GM21717 (cell line): ENCODE measurements around the gene HES5.

Experiments
- ATAC-seq: cut with Tn5 transposase; IDR thresholded peaks from one replicate; pipeline ENCODE4 v1.9.1; 2021; ENCODE audit warnings: mild to moderate bottlenecking, moderate library complexity; ENCODE audit not compliant: unreplicated experiment

The HES5 gene

DNA sequence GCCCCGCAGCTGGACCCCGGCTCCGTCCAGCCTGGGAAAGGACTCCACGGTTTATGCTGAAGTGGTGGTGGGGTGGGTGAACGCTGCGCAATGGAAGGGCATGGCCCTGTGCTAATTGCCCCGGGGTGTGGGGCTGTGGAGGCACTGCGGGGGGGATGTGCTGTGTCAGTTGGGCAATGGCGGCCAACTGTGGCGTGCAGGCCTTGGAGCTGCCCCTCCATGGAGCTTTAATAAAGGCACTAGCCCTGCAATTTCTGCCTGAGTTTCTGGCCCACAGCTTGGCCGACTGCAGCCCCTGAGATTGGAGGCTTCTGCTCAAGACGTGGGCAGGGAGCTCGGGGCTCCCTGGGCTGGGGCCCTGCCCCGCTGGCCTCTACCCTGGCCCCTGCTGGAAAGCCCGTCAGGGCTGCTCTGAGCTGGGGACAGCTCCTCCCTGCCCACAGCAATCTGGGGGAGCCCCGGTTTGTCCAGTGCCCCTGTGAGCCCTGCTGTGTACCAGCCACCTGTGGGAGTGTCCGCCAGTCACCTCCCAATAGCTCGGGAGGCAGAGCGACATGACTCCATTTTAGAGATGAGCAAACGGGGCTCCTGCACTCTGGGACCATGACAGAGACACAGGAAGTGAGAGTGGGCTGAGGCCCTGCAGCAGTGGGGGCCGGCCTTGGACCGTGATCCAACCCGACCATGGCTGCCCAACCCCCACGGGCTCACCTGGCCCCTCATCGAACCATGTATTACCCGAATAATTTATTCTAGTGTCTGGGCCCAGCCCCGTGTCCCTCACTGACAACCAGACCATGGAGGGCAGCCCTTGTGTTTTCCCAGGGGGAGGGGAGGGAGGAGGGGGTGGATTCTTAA is 17.4 kb upstream of the HES5 start:
- ATAC-seq = no peak

DNA sequence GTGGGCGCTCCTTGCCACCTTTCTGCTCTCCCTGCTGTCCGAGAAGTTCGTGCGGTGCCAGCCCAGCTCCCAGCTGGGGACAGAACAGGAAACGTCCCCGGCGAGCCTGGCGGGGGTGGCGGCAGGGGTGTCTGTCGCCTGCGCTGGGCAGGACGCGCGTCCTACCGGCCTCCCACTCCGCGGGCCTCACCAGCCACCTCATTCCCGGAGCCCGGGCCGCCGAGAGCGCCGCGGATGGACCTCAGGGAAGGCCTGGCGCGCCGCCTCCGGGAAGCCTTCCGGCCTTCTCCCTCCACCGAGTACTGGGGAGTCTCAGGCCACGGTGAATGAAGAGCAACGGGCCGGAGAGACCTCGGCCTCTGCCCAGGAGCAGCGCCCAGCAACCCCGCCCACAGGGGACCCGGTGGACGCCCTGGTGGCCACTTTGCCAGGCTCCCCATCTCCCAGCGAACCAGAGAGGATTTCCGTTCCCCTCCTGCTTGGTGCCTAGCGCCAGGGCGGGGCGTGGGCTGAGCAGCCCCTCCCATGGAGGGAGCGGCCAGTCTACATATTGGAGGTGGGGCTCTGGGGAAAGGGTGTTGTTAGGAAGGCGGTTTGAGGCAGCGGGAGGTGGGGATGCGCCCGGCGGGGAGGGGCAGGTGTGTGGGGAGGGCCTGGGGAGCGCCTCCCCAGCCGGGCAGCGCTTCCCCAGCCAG is 16.6 kb upstream of the HES5 start:
- ATAC-seq = peak; percentile 28

DNA sequence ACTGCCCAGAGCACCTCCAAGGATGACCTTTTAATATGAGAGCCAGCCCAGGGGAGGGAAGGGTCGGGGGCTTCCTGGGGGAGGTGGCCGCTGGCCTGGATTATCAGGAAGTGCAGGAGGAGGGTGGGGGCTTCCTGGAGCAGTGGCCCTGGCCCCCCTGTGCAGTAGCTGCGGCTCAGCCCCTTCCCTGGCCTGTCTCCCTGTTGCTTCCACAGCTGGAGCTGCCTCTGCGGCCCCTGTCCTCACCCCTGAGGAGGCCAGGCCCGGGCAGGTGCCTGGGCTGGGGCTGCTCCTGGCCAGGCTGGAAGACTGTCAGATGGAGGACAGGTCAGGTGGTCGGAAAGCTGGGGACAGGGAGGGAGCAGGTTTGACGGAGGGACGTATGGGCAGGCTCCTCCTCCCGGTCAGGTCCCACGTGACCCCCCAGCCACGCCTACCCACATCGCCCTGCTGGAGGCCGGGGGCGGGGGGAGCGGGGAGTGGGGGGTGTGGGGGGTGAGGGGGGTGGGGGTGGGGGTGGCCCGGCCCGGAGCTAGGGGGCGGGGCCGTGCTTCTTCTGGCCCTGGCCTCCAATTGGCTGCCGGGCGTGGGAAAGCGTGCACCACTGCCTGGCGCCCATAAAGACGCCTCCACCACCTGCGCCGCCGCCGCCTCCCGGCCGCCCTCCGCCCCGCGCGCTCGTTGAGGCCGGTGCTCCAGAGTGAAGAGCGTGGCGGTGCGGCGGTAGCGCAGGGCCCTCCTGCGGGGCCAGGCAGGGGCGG is 15.9 kb upstream of the HES5 start:
- peak; percentile 28 for ATAC-seq

GRCh38 chr1:2544875-2545640 is 15.0 kb upstream of the HES5 start:
- ATAC-seq = no peak

- ATAC-seq = no peak
These were observed 14.2 kb upstream of the HES5 start for GRCh38 chr1:2544093-2544874.

DNA sequence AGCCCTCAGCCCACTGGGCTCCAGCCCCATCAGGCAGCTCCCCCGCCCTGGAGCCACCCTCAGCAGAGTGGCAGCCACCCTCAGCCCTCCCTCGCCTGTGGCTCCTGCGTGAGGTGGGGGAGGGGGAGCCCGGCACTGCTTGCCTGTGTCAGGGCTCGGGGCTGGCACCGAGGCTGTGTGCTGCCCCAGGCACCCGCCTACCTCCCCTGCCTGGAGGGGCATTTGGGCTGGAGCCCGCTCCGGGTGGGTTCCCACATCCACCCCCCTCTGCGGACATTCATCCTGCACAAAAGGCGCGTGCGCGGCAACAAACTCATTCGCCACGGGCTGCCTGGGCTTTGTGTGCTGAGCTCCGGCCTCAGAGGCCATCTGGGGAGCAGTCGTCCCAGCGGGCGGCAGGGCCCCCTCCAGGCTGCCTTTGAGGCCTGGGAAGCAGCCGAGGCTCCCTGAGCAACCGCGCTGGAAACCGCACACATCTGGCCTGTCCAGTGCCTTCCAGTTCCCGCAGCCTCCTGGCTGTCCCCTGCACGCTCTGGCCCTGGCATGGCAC is 13.6 kb upstream of the HES5 start:
- ATAC-seq = no peak

DNA sequence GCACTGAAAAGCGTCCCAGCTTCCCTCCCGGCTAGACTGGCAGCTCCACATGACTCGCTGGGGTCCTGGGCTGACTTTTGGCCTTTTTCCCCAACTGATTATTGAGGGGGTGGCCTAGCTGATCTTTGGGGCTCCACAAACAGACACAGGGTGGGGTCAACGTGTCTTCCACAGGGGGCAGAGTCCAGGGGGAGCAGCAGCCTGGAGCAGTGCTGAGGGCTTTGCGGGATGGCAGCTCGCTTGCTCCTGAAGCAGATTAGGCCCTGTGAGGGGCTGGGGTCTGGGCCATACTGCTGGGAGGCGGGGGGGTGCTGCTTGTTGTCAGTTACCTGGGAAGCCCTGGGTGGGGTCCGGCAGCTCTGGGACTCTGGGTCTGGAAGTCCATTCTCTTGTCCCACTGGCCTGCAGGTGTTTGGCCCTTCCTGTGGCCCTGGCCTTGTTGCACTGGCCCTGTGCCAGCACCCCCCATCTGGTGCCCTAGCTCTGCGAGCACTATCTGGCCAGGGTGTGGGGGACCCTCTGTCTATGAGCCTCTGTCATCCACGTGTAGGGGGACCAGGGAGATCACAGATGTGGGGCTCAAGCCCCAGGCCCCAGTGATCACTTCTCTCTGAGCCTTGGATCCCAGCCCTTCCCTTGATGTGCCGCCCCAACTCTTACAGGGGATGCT is 12.3 kb upstream of the HES5 start:
- no peak for ATAC-seq

DNA sequence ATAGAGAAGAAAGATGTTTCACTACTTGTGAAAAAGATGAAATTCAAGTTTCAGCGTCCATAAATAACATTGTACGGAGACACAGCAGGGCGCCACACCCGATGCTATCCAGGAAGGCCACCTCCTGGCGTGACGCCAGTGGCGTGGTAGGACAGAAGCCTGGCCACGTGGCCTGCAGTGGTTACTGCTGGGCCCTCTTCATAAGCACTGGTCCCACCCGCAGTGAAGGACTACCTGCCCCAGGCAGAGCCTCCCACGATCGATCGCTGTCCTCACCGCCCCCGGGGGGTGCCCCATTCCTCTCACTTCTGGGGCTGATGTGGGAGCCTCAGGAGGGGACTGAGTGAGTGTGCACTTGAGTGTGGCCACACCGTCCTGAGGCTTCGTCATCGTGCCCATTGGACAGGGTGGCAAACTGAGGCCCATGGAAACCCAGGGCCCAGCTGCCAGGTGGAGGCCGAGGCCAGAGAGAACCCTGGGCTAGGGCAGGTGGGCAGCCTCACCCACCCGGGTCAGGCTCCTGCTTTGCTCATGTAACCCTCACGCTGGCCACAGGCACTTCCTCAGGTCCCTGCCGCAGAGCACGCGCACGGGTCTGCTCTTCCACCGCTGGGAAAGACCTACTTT is 11.7 kb upstream of the HES5 start:
- ATAC-seq = no peak

DNA sequence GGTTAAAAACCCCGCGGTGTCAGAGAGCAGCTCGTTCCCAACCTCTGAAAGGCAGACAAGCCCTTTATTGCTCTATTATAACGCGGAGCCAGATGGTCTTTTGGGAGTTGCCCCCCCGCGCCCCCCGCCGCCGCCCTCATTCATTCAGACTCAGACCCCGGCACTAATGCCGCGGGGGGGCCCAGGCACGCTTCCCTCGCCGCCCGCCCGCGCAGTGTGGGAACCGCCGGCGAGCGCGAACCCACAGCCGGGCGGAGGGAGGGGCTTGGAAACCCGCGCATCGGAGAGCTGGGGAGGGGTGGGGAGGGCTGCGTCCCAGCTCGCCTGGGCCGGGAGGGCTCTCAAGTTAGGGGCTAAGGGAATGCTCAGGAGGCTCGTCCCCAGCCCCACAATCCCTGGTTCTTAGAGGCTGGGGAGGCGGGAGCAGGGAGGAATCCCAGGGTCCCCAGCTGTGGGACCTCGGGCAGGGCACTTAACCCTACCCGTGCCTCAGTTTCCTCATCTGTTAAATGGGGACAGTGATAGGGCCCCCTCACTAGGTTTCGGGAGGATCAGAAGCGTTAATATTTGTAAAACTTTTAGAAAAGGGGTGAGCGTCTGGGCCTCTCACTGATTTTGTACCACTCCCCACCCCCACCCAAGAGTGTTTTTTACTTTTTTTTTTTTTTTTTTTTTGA is 10.9 kb upstream of the HES5 start:
- ATAC-seq = no peak

GRCh38 chr1:2539312-2539907 is 9.3 kb upstream of the HES5 start:
- no peak for ATAC-seq

- ATAC-seq = no peak
These were observed 8.8 kb upstream of the HES5 start for GRCh38 chr1:2538872-2539271.

DNA sequence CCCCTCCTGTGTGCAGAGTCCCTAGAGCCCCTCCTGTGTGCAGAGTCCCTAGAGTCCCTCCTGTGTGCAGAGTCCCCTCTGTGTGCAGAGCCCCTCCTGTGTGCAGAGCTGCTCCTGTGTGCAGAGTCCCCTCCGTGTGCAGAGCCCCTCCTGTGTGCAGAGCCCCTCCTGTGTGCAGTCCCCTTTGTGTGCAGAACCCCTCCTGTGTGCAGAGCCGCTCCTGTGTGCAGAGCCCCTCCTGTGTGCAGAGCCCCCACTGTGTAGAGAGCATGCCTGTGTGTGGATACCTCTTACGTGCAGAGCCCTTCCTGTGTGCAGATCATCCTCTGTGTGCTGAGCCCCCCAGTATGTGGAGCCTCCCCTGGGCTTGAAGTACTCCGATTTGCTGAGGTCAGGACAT is 8.3 kb upstream of the HES5 start:
- ATAC-seq = no peak

- ATAC-seq = no peak
These were observed 7.7 kb upstream of the HES5 start for GRCh38 chr1:2537784-2538115.

DNA sequence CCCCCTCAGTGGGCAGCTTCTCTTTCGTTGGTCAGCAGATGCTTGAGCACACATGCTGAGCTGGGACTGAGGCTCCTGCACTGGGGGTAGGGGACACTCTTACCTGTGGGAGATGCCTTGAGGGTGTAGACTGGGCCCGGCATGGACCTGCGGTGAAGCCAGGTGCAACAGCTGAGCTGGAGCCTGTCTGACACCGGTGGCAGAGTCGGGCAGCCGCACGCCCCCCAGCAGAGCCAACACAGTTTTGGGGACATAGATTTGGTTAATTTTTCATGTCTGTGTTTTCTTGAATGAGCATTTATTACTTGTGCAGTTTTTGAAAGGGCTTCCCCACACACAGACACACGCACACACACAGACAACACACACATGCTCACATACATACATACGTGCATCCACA is 5.9 kb upstream of the HES5 start:
- no peak for ATAC-seq

GRCh38 chr1:2535455-2535854 is 5.4 kb upstream of the HES5 start:
- ATAC-seq = no peak

GRCh38 chr1:2534687-2535441 is 4.8 kb upstream of the HES5 start:
- ATAC-seq = no peak

DNA sequence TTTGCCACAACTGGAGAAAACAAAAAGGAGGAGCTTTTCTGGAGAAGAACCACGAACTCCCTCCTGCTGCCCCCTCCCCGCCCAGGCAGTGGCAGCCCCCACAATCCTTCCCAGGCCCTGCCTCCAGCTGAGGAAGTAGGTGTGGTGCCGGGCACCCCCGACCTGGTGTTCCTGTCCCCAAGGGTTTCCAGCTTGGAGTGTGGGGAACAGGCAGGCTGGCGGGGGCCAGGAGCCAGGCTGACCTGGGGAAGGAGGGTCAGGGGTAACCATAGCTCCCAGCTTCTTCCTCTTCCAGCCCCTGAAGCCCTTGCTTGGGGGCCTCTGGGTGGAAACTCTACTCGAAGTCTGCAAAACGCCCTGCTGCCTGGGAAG is 4.2 kb upstream of the HES5 start:
- ATAC-seq = no peak
